T1000 (cell line): ENCODE data around the gene DUSP19.

Source experiments
- DNase-seq: peaks from one replicate; lab custom pipeline; 2025; ENCODE audit warnings: mixed read lengths; lab: John Stamatoyannopoulos, UW

DUSP19 gene

GRCh38 chr2:183068561-183068960, 10.0 kb upstream of the DUSP19 start:
- no peak for DNase-seq

GRCh38 chr2:183069174-183069573, 9.4 kb upstream of the DUSP19 start:
- DNase-seq: no peak

- no peak for DNase-seq
These were observed 7.4 kb upstream of the DUSP19 start for GRCh38 chr2:183070942-183071844.

DNA sequence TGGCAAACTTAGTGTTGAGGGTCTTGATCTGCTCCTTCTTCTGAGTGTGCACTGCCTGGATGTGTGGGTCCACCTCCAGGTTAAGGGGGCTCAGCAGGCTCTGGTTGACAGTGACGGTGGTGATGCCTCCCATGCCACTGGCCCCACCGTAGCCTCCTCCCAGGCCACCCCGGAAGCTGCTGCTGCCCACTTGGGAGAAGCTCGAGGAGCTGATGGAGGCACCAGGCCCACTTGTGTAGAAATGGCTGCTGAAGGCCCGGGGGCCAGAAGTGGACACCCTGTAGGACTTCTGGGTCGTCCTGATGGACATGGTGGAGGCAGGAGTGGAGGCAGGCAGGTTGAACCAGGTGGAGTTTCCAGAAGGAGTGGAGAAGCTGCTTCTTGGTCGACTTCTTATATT, 6.4 kb upstream of the DUSP19 start:
- no peak for DNase-seq

- DNase-seq: no peak
These were observed 434 bp upstream of the DUSP19 start for GRCh38 chr2:183078163-183078463.

DNA sequence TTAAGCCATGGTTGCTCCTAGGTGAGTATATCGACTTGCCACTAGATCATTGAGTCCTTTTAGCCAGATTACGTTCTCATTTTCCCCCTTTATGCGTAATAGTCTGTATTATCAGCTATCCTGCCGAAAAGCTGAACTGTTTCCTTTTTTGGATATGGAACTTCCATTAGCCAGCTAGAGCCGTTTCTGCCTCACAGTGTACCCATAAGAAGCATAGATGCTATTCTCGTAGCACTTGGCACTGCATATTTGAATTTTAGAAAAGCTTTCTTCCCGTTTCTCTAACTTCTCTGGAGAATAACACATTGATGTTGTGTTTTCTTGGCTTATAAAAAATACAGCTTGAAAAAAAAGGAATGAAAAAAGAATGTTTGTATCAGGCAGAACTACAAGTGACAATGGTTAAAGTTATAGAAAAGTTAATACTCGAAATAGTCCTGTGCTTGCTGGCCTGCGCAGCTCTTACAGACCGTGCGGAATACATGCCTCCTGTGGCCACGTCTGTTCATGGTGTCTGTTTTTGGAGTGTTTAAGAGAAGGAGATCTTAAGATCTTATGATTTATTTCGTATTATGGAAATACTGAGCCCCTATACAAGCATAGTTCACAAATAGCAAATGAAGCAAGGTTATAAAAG, 710 bp downstream of the DUSP19 start:
- DNase-seq: no peak

- DNase-seq: no peak
These were observed 3.4 kb downstream of the DUSP19 start for GRCh38 chr2:183081911-183082310.

- DNase-seq: no peak
These were observed 9.5 kb downstream of the DUSP19 start for GRCh38 chr2:183088061-183088460.

- no peak for DNase-seq
These were observed 10.8 kb downstream of the DUSP19 start for GRCh38 chr2:183089192-183089851.

DNA sequence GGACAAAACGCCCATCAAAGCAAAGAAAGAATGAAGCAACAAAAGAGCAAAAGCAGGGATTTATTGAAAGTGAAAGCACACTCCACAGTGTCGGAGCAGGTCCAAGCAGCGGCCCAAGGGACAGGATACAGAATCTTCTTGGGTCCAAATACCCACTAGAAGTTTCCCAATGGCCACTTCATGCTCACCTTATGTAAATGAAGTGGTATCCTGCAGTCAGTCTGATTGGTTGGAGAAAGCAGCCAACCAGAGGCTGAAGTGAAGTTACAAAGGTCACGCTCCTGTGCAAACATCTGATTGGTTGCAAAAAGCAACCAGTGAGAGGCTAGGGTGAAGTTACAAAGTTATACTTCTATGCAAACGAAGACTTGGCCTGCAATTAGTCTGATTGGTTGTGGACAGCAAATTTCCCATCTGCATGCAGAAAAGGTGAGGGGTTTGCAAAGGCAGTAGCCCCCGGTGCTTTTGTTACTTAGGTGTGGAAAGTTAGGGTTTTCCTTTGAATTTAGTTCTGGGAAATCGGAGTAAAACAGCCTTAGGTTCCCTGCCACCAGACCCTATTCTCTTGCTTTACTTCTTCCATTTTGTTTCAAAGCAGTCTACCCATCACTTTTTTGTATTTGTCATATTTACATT, 12.9 kb downstream of the DUSP19 start:
- DNase-seq: no peak

GRCh38 chr2:183091954-183092345, 13.4 kb downstream of the DUSP19 start:
- DNase-seq: no peak

- DNase-seq: no peak
These were observed 15.5 kb downstream of the DUSP19 start for GRCh38 chr2:183093857-183094657.

DNA sequence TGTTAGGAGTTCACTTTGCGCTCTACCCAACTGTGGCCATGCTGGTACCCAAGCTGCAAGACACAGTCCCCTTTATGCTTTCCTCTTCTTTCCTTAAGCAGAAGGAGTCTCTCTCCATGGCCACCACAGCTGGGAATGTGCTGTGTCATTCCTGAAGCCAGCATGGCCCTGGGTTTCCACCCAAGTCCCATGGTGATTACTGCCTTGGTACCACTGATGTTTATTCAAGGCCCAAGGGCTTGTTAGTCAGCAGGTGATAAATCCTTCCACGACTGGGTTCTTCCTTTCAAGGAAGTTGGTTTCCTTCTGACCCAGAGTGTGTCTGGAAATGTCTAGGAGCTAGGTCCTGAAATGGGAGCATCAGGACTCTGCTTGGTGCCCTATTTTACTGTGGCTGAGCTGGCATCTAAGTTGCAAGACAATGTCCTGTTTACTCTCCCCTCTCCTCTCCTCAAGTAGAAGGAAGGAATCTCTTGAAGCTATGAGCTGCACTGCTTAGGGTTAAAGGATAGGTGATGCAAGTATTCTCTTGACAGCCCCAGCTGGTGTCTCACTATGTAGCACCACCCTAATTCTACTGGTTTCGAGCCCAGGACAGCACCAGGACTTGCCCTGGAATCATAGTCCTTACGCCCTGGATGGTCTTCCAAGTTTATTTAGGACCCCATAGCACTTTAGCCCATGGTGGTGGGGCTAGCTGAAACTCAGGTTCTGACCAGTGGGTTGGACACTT, 27.0 kb downstream of the DUSP19 start:
- peak; percentile 34 for DNase-seq

GRCh38 chr2:183112577-183112976, 34.0 kb downstream of the DUSP19 start:
- no peak for DNase-seq

GRCh38 chr2:183113630-183114029, 35.1 kb downstream of the DUSP19 start:
- DNase-seq: no peak

- no peak for DNase-seq
These were observed 38.7 kb downstream of the DUSP19 start for GRCh38 chr2:183117226-183117625.

- DNase-seq: no peak
These were observed 44.8 kb downstream of the DUSP19 start for GRCh38 chr2:183123117-183123958.

- no peak for DNase-seq
These were observed 45.3 kb downstream of the DUSP19 start for GRCh38 chr2:183123959-183124221.

- peak; percentile 86 for DNase-seq
These were observed 45.8 kb downstream of the DUSP19 start, which contains the start of gene NUP35 for GRCh38 chr2:183124222-183124956. Gene NUP35, plus strand, starts transcription at chr2:183124443. Its CDS starts 15 bp downstream, at chr2:183124458.

- no peak for DNase-seq
These were observed 46.4 kb downstream of the DUSP19 start for GRCh38 chr2:183124957-183125255.
